D721Med (cell line): Measurements from ENCODE around the gene PALB2.
"Not testable (repeated sequence)": the region's sequence is repeated elsewhere in the genome, so short reads cannot be mapped to it uniquely, and the experiment has no call there.

Source experiments
- DNase-seq: peaks from one replicate; pipeline ENCODE4 v3.0.0; 2011; ENCODE audit warnings: low spot score; ENCODE audit not compliant: insufficient read length
- FAIRE-seq: peaks from 2 replicates; lab custom pipeline; 2011; peaks lifted over from hg19 to GRCh38; lab: Jason Lieb, UNC
- TF ChIP-seq, protein P1 (sequence below): IDR thresholded peaks from 2 replicates; pipeline ENCODE4 v1.5.1; 2012; ENCODE audit warnings: mild to moderate bottlenecking, control low read depth; ENCODE audit not compliant: insufficient read depth; ENCODE audit errors: missing control alignments

Gene PALB2

DNA sequence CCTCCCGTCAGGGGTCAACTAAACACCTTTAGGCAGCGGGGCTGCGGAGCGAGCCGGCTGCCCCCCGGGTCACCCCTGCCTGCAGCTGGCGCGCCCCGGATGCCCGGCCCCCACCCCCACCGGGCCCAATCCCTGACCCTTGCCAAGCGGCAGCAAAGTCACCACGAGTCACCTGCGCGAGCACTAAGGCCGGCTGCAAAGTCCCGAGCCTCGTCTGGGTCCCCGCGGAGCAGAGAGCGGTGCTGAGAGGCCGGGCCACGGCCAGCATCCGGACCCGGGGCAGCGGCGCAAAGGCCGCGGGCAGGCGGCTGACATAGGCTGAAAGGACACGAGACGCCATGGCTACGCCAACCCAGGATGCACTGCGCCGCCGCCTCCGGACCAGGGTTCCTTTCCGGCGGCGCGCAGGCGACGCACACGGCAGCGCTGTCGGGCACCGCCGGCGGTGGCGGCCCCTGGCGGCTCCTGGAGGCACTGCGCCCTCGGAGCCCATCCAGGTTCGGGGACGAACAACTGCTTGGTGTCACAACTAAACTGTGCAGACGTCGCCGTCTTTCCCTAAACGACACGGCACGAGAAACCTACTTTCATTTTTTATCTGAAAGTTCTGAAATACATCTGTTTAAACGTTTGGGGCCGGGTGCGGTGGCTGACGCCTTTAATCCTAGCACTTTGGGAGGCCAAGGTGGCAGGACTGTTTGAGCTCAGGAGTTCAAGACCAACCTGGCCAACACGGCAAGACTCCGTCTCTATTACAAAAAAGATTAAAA is 45.0 kb downstream of the PALB2 start, which contains the start of gene NDUFAB1:
Gene NDUFAB1, minus strand, starts transcription at position 366 of the 770 bp plus-strand sequence. Its CDS starts 26 bp downstream, at position 340.
- TF ChIP-seq, protein P1, sequence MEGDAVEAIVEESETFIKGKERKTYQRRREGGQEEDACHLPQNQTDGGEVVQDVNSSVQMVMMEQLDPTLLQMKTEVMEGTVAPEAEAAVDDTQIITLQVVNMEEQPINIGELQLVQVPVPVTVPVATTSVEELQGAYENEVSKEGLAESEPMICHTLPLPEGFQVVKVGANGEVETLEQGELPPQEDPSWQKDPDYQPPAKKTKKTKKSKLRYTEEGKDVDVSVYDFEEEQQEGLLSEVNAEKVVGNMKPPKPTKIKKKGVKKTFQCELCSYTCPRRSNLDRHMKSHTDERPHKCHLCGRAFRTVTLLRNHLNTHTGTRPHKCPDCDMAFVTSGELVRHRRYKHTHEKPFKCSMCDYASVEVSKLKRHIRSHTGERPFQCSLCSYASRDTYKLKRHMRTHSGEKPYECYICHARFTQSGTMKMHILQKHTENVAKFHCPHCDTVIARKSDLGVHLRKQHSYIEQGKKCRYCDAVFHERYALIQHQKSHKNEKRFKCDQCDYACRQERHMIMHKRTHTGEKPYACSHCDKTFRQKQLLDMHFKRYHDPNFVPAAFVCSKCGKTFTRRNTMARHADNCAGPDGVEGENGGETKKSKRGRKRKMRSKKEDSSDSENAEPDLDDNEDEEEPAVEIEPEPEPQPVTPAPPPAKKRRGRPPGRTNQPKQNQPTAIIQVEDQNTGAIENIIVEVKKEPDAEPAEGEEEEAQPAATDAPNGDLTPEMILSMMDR: peak; percentile 80
- DNase-seq (peak; percentile 47), FAIRE-seq (no peak)

DNA sequence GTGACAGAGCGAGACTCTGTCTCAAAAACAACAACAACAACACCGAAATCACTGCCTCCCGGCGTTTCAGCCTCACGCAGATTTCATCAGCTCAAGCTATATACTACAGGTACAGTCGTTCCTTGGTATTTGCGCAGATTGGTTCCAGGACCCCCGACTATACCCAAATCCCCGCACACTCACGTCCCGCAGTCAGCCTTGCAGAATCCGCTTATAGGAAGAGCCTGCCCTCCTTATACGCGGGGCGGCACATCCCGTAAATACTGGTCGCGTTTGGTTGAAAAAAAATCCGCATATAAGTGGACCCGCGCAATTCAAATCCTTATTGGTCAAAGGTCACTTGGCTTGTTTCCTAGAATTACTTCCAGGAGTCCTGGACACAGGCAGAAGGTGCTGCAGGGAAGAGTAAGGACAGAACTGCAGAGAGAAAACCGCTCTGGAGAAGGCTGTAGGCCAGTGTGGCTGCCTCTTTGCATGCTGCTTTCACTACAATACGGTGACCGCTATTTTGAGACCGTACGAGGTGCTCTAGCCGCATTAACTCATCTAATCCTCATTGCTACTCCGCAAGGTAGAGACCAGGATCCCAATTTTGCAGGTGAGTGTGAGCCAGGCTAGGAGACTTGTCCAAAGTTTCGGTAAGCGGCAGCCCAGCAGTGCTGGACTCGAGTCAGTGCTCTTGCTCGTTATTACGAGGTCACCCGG is 45.7 kb downstream of the PALB2 start:
- FAIRE-seq: no peak
- no peak for DNase-seq
- TF ChIP-seq, protein P1: no peak

DNA sequence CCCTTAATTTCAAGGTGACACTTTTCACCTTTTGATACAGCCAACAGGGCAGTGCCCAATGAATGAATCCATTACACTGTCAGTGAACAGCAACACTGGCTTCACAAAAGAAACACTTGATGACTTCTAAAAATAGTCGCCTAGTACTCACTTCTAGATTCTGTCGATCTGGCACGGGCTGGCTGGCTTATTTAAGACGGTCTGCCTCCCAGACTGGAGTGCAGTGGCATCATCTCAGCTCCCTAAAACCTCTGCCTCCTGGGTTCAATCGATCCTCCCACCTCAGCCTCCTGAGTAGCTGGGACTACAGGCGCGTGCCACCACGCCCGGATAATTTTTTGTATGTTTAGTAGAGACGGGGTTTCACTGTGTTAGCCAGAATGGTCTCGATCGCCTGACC is 46.9 kb downstream of the PALB2 start:
- TF ChIP-seq, protein P1: no peak
- no peak for FAIRE-seq
- no peak for DNase-seq

DNA sequence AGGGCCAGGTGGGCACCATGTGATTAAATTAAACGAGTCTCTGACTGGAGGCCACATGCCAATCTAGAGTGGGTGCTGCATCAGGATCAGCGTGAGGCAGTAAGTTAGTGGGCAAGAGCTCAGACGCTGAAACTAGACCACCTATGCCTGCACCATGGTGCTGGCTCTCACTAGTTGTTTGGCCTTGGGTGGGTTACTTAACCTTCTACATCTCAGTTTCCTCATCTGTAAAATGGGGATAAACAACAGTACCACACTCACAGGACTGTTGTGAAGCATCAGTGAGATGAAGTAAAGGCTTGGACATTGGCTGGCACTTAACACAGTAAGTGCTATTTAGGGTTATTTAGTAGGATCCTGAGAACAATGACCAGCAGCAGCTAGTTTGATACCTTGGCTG is 50.9 kb downstream of the PALB2 start:
- DNase-seq (no peak), FAIRE-seq (no peak)
- TF ChIP-seq, protein P1: no peak

DNA sequence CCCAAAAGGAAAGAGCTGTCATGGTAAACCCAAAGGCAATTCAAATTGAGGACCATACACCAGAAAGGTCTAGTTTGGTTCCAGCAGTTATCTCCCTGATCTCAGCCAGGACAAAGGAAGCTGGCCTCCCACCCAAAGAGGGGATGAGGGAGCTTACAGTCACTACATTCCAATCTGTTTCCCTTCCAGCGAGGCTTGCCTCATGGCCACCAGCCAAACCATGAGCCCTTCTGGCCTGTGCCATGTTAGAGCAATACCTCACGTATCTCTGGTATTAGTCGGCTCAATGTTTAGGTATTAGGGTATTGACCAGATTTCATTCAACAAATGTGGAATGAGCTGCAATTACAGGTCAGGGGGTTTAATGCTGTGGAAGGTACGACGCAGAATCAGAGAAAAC is 53.4 kb downstream of the PALB2 start:
- TF ChIP-seq, protein P1: no peak
- no peak for DNase-seq
- no peak for FAIRE-seq

DNA sequence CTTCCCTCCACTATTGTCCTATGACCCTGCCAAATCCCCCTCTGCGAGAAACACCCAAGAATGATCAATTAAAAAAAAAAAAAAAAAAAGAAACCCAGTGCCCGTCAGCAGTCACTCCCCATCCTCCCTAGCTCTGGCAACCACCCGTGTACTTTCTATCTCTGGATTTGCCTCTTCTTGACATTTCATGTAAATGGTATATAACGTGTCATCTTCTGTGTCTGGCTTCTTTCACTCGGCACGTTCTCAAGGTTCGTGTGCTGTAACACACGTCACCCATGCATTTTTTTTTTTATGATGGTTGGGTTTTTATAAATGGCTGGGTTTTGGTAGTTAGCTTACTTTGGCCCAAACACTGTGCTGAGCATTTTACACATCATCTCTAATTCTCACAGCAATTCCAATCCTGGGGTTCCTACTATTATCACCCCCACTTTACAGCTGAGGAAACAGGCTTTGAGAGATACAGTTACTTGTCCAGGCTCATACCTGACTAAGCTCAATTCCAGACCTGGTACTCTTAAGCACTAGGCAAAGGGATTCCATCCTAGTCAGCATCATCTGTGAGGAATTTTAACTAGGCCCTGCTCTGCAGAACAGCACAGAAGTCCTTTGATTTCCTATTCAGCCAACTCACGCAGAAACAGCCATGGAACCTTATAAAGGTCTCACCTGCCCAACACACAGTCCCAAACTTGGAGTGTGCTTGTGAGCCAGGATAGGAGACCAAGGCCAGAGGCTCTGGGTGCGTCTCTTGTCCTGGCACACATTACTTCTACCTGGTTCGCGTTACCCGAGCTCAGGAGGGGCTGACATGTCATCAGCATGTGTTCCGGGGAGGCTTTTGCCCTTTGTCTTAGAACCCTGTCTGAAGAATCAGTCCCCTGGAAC is 56.7 kb downstream of the PALB2 start:
- no peak for DNase-seq
- TF ChIP-seq, protein P1: no peak
- no peak for FAIRE-seq

DNA sequence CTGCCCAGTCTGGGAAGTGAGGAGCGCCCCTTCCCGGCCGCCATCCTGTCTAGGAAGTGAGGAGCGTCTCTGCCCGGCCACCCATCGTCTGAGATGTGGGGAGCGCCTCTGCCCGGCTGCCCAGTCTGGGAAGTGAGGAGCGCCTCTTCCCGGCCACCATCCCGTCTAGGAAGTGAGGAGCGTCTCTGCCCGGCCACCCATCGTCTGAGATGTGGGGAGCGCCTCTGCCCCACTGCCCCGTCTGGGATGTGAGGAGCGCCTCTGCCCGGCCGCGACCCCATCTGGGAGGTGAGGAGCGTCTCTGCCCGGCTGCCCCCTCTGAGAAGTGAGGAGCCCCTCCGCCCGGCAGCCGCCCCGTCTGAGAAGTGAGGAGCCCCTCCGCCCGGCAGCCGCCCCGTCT is 57.8 kb downstream of the PALB2 start:
- not testable (repeated sequence) for FAIRE-seq, DNase-seq
